ENCODE results near the gene APPL2.

Gene APPL2

GRCh38 chr12:105223884-105224283 lies 12.1 kb downstream of the APPL2 start:
- DNase-seq = no peak
- Mint-ChIP-seq H3K9me3 (no peaks in the 10 kb centered on the region), H3K27ac (no peak overlapping the region), H3K4me1 (ENCODE audit: low read depth in 2 of 2) (peaks cover 15 to 43% of the 10 kb centered on the region in 2 donors), H3K4me3 (no peak overlapping the region), H3K27me3 (no peaks in the 10 kb centered on the region), H3K36me3 (ENCODE audit: insufficient read depth) (peaks cover 21% of the 10 kb centered on the region)
- ATAC-seq (replicated peaks) = no peak

DNA sequence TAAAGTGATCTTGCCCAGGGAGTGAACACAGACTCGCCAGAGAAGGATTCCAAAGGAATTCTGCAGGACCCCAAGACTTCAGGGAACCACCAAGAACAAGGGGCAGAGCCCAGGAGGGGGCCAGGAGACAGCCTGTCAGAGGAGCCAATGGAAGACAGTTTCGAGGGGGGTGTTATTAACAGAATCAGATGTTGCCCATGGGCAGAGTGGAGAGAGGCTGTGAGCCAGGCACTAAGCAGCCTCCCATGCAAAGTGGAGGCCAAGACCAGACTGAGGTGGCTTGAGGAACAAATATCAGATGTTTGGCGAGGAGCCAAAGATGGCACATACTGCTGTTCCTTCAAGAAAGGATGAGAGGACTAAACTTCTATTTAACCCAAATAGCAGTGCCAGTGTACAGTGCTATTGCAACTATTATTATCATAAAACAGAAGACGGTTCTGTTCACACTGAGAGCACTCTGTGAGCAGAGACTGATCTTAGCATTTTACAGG lies 12.6 kb downstream of the APPL2 start:
- Mint-ChIP-seq H3K27me3 (no peaks in the 10 kb centered on the region), H3K36me3 (ENCODE audit: insufficient read depth) (peaks cover 16% of the 10 kb centered on the region), H3K27ac (no peak overlapping the region), H3K4me3 (no peak overlapping the region), H3K9me3 (no peaks in the 10 kb centered on the region), H3K4me1 (ENCODE audit: low read depth in 2 of 2) (peaks cover 15 to 43% of the 10 kb centered on the region in 2 donors)
- DNase-seq (no peak), ATAC-seq (replicated peaks) (no peak)

GRCh38 chr12:105222726-105223351 lies 13.1 kb downstream of the APPL2 start:
- no peak overlapping the region for H3K27ac Mint-ChIP-seq
- peaks cover 13% of the 10 kb centered on the region for H3K36me3 Mint-ChIP-seq (ENCODE audit: insufficient read depth)
- ATAC-seq (replicated peaks) (no peak), DNase-seq (no peak)
- peaks cover 15 to 41% of the 10 kb centered on the region in 2 donors for H3K4me1 Mint-ChIP-seq (ENCODE audit: low read depth in 2 of 2)
- H3K4me3 Mint-ChIP-seq = no peak overlapping the region
- no peaks in the 10 kb centered on the region for H3K27me3 Mint-ChIP-seq
- no peaks in the 10 kb centered on the region for H3K9me3 Mint-ChIP-seq

DNA sequence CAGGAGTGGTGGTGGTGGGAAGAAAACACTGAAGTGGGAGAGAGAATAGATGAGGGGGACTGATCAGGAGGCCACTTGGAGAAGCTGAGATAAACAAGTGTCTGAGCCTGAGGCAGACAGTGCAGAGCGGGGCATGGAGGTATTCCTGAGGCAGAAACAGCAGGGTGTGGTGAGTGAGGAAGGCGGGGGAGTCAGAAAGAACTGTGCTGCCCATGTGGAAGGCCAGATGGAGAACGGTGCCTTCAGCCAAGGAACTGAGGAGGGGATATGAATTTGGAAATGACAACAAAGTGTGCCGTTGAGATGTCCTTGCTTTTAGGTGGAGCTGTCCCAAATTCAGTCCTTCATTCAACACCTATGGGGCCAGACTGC lies 13.7 kb downstream of the APPL2 start:
- DNase-seq (no peak), ATAC-seq (replicated peaks) (no peak)
- Mint-ChIP-seq H3K27ac (no peak overlapping the region), H3K4me3 (no peak overlapping the region), H3K4me1 (ENCODE audit: low read depth in 2 of 2) (peaks cover 13 to 36% of the 10 kb centered on the region in 2 donors), H3K9me3 (no peaks in the 10 kb centered on the region), H3K27me3 (no peaks in the 10 kb centered on the region), H3K36me3 (ENCODE audit: insufficient read depth) (peaks cover 17% of the 10 kb centered on the region)

GRCh38 chr12:105221583-105222283 lies 14.2 kb downstream of the APPL2 start:
- Mint-ChIP-seq H3K36me3 (ENCODE audit: insufficient read depth) (peaks cover 23% of the 10 kb centered on the region), H3K27ac (no peak overlapping the region), H3K4me3 (no peak overlapping the region), H3K27me3 (no peaks in the 10 kb centered on the region), H3K4me1 (ENCODE audit: low read depth in 2 of 2) (peaks cover 12 to 35% of the 10 kb centered on the region in 2 donors), H3K9me3 (no peaks in the 10 kb centered on the region)
- DNase-seq (no peak), ATAC-seq (replicated peaks) (no peak)

- no peak overlapping the region for H3K4me3 Mint-ChIP-seq
- no peaks in the 10 kb centered on the region for H3K9me3 Mint-ChIP-seq
- no peak for ATAC-seq (replicated peaks)
- no peaks in the 10 kb centered on the region for H3K27me3 Mint-ChIP-seq
- DNase-seq = no peak
- peaks cover 31% of the 10 kb centered on the region for H3K36me3 Mint-ChIP-seq (ENCODE audit: insufficient read depth)
- no peak overlapping the region for H3K27ac Mint-ChIP-seq
- H3K4me1 Mint-ChIP-seq (ENCODE audit: low read depth in 2 of 2) = peaks cover 12 to 35% of the 10 kb centered on the region in 2 donors
These were observed 15.1 kb downstream of the APPL2 start for GRCh38 chr12:105220929-105221290.

GRCh38 chr12:105220150-105220928 lies 15.6 kb downstream of the APPL2 start:
- Mint-ChIP-seq H3K27me3 (no peaks in the 10 kb centered on the region), H3K36me3 (ENCODE audit: insufficient read depth) (peaks cover 35% of the 10 kb centered on the region), H3K9me3 (no peaks in the 10 kb centered on the region), H3K27ac (no peak overlapping the region), H3K4me1 (ENCODE audit: low read depth in 2 of 2) (peaks cover 12 to 35% of the 10 kb centered on the region in 2 donors), H3K4me3 (no peak overlapping the region)
- no peak for DNase-seq
- ATAC-seq (replicated peaks) = no peak

DNA sequence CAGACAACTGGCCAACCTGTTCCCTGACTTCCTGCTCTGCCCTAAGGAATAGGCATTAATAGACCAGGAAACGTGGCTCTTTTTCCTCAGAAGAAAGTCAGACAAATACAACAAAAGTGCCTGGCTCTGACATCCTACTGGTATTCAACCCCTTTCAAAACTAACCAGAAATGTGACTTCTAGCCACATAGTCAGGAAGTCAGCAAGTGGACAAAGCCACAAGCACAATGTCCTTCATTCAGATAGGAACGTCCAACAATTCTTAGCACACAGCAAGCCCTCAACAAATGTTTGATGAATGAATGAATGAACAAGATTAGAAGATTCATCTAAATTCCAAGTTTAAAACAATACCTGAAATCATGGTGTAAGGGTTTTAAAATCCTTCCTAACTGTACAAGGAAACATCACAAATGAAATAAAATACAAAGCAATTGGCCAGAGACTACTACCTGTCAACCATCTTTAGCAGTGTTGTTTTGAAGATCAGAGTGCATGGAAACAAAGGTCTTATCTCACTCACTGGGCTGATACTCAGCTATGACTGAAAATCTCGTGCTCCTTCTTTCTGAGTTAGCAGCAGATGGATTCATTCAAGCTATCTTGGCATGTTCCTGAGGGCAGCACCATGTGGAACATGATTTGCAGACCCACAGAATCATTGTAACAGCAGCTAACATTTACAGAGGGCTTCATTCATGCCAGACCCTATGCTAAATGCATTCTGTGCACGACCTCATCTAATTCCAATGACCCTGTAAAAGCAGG lies 16.5 kb downstream of the APPL2 start:
- ATAC-seq (replicated peaks) = no peak
- peaks cover 30% of the 10 kb centered on the region for H3K36me3 Mint-ChIP-seq (ENCODE audit: insufficient read depth)
- H3K27ac Mint-ChIP-seq = peak overlapping the region in 1 of 2 donors; percentile 70
- no peak for DNase-seq
- H3K4me1 Mint-ChIP-seq (ENCODE audit: low read depth in 2 of 2) = peaks cover 10 to 27% of the 10 kb centered on the region in 2 donors
- no peaks in the 10 kb centered on the region for H3K27me3 Mint-ChIP-seq
- no peak overlapping the region for H3K4me3 Mint-ChIP-seq
- H3K9me3 Mint-ChIP-seq = no peaks in the 10 kb centered on the region

DNA sequence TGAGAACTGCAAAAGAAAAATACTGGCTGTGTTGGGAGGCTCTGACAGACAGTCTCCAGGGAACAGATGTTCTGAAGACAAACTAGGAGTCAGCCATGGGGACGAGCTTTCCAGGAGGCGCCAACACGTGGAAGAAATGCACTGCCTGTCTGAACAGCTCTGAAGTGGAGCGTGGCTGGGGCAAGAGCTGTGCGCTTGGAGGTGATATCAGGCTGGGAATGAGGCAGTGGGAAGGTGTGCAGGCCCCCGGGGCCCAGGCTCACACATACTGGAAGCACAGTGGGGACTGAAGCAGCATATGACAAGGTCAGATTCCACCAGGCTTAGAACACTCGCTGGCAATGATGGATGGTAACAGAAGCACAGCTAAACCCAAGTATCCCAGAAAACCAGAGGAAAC lies 17.5 kb downstream of the APPL2 start:
- ATAC-seq (replicated peaks) (no peak), DNase-seq (no peak)
- H3K9me3 Mint-ChIP-seq = no peaks in the 10 kb centered on the region

GRCh38 chr12:105214670-105215375 lies 21.2 kb downstream of the APPL2 start:
- ATAC-seq (replicated peaks) = no peak
- Mint-ChIP-seq H3K9me3 (no peaks in the 10 kb centered on the region), H3K36me3 (ENCODE audit: insufficient read depth) (peaks cover 44% of the 10 kb centered on the region), H3K4me1 (ENCODE audit: low read depth in 2 of 2) (no peaks in the 10 kb centered on the region), H3K27ac (no peak overlapping the region), H3K27me3 (no peaks in the 10 kb centered on the region), H3K4me3 (no peak overlapping the region)
- DNase-seq = no peak

More for the DNA sequence above, 17.5 kb downstream of the APPL2 start:
- H3K4me1 Mint-ChIP-seq (ENCODE audit: low read depth in 2 of 2) = peaks cover 10 to 23% of the 10 kb centered on the region in 2 donors
- H3K36me3 Mint-ChIP-seq (ENCODE audit: insufficient read depth) = peaks cover 30% of the 10 kb centered on the region
- peak overlapping the region in 1 of 2 donors; percentile 70 for H3K27ac Mint-ChIP-seq
- no peak overlapping the region for H3K4me3 Mint-ChIP-seq
- no peaks in the 10 kb centered on the region for H3K27me3 Mint-ChIP-seq

DNA sequence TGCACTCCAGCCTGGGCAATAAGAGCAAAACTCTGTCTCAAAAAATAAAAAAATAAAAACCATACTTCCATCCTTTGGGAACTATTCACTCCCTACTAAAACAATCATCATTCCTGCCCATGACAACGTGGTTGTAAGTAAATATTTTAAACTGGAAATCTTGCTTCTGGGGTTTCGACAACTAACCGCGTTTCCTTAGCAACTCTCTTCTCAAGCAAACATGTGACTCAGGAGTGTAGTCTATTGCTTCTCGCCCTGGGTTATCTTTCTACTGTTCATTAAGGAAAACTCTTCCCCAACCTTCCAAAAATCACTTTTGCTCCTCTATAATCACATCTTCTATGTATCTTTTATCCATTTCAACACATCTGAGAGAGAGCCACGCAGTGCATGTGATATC lies 21.8 kb downstream of the APPL2 start:
- H3K27me3 Mint-ChIP-seq = no peaks in the 10 kb centered on the region
- peaks cover 48% of the 10 kb centered on the region for H3K36me3 Mint-ChIP-seq (ENCODE audit: insufficient read depth)
- no peaks in the 10 kb centered on the region for H3K4me1 Mint-ChIP-seq (ENCODE audit: low read depth in 2 of 2)
- ATAC-seq (replicated peaks) = no peak
- H3K27ac Mint-ChIP-seq = no peak overlapping the region
- H3K9me3 Mint-ChIP-seq = no peaks in the 10 kb centered on the region
- no peak for DNase-seq
- H3K4me3 Mint-ChIP-seq = no peak overlapping the region

DNA sequence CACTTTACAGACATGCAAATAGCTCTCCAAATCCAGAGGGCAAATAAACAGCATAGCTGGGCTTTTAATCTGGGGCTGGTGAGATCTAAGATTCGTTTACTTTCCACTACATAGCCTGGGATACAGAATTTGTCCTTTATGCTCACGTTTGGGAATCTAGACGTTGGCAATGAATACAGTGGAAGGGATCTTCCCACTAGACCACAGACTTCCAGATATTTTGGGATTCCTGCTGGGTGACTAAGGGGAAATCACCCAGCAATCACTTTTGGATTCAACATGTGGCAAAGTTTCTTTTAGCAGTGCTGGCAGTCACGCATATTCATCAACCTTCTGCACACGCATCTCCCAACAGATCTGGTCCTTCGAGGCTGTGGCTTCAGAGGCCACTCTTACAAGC lies 23.5 kb downstream of the APPL2 start:
- Mint-ChIP-seq H3K9me3 (no peaks in the 10 kb centered on the region), H3K36me3 (ENCODE audit: insufficient read depth) (peaks cover 49% of the 10 kb centered on the region), H3K4me3 (no peak overlapping the region), H3K4me1 (ENCODE audit: low read depth in 2 of 2) (no peaks in the 10 kb centered on the region), H3K27me3 (no peaks in the 10 kb centered on the region), H3K27ac (peak overlapping the region in 1 of 2 donors; percentile 12)
- DNase-seq (no peak), ATAC-seq (replicated peaks) (no peak)

GRCh38 chr12:105209091-105209490 lies 26.9 kb downstream of the APPL2 start:
- H3K4me3 Mint-ChIP-seq = no peak overlapping the region
- no peaks in the 10 kb centered on the region for H3K9me3 Mint-ChIP-seq
- DNase-seq (no peak), ATAC-seq (replicated peaks) (no peak)
- H3K27ac Mint-ChIP-seq = peak overlapping the region in 1 of 2 donors; percentile 44
- H3K36me3 Mint-ChIP-seq (ENCODE audit: insufficient read depth) = peaks cover 40% of the 10 kb centered on the region
- no peaks in the 10 kb centered on the region for H3K27me3 Mint-ChIP-seq
- no peaks in the 10 kb centered on the region for H3K4me1 Mint-ChIP-seq (ENCODE audit: low read depth in 2 of 2)
